Stimulated activated CD8-positive, alpha-beta memory T cell treated with anti-CD3 and anti-CD28 coated beads, Interleukin-15, amount 100 ng/mL, for 1 hour (primary cell): ENCODE results near the gene UGGT2.
"Not testable (repeated sequence)": the region's sequence is repeated elsewhere in the genome, so short reads cannot be mapped to it uniquely, and the experiment has no call there.

Experiments
- DNase-seq: peaks from one replicate; pipeline ENCODE4 v3.0.0-alpha.2; 2020; ENCODE audit warnings: low read depth

The UGGT2 gene

DNA sequence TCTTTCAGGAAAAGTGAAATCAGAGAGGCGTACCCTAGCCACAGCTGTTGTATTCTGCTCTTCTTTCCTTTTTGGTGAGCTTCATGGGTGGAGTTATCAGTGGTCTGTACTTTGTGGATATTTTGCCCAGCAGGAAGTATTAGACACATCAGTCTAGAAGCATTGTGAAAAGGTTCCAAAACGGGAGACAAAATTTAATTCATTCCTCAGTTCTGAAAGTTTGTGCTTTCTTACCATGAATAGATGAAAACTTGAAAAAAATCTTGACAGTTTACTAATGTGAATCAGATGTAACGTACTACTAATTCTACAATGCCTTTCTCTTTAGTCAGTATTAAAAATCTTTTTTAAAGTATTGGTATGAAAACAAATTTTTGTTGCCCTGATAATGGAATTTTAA is 259.4 kb downstream of the UGGT2 start:
- no peak for DNase-seq

DNA sequence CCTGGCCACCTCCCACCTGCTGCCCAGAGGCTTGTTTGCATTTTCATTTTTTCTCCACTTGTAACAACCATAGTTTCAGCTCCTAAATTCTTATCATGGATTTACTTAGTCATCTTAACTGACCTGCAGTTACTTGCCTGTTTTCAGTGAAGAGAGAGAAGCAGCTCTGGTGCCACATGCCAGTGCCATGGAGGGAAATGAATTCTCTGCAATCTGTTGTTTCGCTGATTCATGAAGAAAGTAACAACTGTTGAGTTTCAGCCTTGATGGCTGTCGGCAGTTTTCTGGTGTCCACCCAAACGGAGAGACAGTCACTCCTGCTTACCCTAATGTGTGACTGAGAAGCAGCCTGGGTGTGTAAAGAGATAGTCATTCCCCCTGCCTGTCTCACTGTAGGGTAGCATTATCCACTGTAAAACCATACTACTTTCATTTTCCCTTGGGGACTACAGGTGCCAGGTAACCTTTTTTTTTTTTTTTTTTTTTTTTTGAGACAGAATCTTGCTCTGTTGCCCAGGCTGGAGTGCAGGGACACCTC is 260.1 kb downstream of the UGGT2 start:
- DNase-seq, result no peak

DNA sequence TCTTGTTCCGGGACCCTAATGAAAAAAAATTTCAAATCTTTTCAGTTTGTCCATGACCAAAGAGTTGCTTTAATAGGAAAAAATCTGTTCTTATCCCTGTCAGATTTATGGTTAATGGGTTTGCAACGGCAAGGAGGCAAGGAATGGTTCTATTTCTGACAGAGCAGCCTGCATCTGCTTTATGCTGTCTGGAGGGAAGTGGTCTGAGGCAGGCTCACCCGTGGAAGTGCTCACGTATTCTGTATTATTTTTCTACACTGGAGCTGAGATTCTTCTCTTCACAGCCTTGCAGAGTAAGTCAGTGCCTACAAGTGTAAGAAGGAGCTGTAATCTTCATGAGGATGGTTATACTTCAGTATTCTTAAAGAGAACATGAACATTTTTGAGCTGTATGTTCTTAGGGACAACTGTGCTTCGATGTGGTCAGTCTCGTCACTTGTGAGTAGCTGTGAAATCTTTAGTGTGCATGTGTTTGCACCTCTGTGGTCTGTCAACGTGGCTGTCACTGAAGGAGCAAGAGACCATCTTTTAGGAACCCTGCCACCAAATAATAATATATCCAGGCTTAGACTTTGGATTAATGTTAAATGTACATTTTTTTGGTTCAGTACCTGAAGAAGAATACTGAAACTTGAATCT is 262.0 kb downstream of the UGGT2 start:
- no peak for DNase-seq

DNA sequence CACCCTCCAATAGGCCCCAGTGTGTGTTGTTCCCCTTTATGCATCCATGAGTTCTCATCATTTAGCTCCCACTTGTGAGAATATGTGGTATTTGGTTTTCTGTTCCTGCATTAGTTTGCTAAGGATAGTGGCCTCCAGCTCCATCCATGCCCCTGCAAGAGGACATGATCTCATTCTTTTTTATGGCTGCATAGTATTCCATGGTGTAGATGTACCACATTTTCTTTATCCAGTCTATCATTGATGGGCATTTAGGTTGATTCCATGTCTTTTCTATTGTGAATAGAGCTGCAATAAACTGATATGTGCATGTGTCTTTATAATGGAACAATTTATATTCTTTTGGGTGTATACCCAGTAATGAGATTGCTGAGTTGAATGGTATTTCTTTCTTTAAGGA is 263.9 kb downstream of the UGGT2 start:
- not testable (repeated sequence) for DNase-seq

DNA sequence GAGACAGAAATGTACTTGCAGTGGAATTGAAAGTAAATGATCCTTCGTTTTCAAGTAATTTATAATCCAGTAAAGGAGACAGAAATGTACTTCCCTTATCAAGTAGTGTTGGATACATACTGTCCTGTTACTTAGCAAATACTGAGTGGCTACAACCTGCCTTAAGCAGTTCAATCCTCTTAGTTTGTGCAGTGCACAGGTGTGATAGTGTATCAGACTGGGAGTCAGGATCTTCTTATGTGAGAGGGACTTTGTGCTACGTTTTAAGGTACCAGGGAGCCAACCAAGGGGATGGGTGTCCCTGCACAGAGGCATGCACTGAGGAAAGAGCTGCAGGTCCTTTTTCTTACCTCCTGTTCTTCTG is 265.1 kb downstream of the UGGT2 start:
- no peak for DNase-seq

DNA sequence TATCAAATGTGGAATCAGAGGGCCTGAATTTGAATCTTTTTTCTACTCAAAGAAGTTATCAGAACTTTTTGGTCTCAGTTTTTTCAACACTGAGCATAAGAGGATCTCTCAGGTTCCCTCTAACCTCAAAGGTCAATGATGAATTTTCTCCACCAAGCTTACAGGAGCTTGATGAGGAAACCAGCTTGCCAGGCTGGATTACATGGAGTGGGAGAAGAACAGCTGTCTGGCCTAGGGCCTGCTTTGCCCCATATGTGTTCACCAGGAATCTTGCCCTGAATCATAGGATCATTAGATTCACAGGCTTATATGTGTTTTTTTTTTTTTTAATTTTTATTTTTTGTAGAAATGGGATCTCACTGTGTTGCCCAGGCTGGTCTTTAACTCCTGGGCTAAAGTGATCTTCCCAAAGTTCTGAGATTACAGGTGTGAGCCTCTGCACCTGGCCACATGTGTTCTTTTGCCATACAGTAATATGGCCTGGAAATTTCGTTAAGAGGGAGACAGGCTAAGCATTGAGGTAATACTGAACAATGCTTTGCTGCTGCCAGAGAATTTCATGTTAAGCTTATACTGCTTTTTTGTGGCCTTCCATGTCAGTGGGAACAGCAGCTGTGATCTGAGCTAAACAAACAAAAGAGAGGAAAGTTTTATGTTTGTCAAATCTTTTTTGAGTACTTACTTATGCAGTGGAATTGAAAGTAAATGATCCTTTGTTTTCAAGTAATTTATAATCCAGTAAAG is 265.7 kb downstream of the UGGT2 start:
- no peak for DNase-seq

DNA sequence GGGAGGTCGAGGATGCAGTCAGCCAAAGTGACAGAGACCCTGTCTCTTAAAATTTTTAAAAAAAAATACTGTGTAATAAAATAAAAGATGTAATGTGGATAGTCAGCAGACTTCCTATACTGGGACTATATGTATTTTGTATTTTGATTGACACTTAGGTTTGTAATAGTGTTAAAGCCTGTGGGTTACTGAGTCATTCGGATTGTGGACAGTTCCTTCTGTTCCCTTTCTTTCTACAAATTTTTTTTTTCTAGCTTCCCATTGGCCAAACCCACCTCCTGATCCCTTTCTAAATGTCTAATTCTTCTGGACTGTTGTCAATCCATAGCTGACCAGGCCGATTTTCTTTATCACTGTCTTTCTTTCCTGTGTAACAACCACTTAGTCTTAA is 268.3 kb downstream of the UGGT2 start:
- no peak for DNase-seq

DNA sequence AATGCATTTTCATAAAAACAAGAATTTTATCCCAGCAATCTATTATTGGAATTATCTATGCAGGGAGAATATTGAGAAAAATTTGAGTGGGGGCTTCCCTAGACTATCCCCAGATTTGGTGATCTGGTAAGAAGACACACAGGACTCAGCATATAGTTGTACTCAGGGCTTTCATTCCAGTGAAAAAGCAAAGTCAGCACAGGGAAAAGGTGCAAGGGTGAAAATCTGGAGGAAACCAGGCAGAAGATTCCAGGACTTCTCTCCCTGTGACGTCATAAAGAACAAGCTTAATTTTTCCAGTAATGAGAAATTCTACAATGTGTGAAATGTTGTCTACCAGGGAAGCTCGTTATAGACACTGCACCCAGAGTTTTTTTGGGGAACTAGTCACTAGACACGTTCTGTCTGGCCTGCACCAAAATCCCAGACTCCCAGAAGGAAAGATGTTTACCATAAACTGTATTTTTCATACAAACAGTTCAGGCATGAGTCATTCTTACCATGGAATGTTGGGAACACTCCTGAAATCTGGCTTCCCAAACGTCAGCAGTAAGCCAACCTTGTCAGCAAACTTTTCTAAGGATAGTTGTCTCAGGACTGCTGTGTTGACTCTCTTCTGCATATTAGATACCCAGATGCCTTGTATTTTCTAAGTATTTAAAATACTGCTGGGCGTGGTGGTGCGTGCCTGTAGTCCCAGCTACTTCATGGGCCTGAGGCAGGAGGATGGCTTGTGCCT is 268.9 kb downstream of the UGGT2 start:
- no peak for DNase-seq

DNA sequence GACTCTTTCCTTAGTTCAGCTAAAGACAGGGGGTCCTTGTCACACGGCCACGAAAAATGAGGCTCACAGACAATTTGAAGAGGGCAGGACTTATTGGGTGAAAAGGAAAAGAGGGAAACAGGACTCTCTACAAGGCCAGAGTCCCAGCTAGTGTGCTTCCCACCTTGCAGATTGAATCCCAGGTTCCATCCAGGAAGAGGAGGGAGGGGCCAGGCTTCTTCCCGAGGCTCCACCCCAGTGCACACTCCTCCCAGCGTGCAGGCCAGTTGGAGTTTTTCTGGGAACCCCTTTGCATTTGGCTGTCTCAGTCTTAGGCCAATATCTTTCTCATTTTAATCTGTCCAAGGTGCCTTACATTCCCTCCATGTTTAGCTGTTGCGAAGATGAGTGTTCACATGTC is 269.5 kb downstream of the UGGT2 start:
- DNase-seq, result no peak

DNA sequence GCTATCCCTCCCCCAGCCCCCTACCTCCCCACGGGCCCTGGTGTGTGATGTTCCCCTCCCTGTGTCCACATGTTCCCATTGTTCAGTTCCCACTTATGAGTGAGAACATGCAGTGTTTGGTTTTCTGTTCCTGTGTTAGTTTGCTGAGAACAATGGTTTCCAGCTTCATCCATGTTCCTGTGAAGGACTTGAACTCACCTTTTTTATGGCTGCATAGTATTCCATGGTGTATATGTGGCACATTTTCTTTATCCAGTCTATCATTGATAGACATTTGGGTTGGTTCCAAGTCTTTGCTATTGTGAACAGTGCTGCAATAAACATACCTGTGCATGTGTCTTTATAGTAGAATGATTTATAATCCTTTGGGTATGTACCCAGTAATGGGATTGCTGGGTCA is 271.3 kb downstream of the UGGT2 start:
- not testable (repeated sequence) for DNase-seq

DNA sequence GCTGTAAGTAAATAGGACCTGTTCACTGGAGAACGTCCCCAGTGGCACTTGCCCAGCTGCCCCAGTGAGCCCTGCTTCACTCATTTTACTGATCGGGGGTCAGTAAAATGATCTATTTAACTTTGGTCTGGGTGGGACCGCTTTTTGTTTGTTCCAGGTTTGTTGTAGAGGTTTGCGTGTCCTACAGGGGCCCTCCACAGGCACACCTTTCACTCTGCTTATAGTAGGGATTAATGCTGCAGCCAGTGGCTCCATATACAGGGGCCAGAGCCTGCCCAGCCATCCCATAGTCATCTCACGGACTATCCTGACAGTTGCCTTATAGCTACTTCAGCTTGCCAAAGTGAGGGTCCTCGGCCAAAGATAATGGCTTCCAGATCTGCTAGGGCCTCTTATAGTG is 272.2 kb downstream of the UGGT2 start:
- DNase-seq, result no peak

DNA sequence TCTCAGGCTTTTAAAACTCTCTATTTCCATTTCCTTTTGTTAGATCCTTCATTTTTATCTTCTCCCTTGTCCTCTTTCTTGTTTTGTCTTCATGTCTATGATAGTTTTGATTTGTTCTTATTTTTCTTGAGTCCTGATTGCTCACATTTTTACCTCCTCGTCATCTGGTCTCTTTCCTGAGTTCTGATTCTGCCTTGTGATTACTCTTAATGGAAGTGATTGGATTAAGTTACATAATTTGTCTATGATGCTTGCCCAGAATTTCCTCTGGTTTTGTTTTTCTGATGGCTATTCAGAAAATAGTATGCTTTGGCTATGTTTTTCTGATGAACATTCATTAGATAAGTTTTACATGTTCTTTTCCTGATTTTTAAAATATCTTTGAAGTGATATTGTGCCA is 273.7 kb downstream of the UGGT2 start:
- DNase-seq, result no peak

DNA sequence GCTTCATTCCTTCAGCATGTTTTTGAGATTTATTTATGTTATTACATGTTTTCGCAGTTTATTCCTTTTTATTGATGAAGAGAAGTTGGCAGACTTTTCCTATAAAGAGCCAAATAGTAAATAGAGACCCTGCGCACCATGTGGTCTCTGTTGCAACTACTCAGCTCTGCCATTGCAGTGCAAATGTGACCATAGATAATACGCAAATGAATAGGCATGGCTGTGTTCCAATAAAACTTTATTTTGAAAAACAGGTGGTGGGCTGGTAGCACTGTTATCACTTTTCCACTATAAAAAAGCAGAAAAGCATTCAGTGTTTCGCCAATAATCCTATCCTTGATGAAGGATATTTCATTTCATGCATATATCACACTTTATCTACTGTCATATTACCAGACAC is 281.3 kb downstream of the UGGT2 start:
- no peak for DNase-seq

DNA sequence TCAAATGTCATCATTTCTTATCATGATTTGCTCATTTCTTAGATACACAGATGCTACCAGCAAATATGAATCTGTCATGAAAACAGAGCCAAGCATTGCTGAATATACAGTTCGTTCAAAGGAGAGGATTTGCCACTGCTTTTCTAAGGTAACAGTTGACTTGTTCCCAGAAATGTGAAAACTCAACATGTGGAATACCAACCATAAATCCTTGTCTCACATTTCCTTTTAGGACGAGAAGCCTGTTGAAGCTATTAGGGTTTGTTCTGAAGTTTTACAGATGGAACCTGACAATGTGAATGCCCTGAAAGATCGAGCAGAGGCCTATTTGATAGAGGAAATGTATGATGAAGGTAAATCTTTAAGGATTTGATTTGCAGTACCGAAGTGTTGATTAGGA is 289.6 kb downstream of the UGGT2 start:
- DNase-seq, result no peak

DNA sequence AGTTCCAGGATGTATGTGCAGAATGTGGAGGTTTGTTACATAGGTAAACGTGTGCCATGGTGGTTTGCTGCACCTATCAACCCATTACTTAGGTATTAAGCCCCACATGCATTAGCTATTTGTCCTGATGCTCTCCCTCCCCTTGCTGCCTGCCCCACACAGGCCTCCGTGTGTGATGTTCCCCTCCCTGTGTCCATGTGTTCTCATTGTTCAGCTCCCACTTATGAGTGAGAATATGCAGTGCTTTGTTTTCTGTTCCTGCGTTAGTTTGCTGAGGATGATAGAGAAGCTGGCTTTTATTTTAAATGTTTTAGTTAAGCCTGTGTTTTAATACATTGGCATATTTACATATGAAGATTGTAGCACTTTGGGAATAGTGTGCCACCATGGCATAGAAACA is 290.6 kb downstream of the UGGT2 start:
- DNase-seq, result not testable (repeated sequence)

DNA sequence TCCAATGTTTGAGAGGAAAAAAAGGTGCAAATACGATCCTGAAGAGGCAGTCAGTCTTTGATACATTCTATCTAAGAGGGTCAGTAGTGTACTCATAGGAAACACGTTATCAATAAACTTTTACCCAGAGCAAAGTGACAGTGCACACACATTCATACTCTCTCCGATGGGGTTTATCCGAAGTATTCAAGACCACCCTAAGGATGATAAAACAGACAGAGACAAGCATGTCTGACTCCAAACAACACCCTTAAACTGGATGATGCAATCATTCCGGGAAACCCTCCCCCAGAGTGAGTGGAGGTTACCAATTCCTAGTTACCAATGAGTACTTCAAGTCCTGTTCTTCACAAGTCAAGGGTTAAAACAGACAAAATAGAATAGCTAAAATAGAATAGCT is 297.1 kb downstream of the UGGT2 start:
- no peak for DNase-seq

DNA sequence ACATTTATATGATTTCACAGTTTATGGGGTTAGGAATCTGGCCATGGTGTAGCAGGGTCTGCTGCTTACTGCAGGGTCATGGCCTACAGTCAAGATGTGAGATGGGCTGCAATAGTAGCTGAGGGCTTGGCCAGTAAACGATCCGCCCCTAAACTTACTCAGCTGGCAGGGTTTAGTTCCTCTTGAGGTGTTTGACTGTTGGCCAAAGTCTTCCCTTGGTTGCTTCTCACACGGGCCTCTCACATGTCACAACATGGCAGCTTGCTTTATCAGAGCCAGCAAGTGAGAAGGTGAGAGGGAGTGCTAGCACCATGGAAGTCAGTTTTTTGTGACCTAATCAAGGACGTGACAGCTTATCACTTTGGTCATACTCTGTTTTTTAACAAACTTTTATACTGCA is 299.1 kb downstream of the UGGT2 start:
- DNase-seq, result no peak

DNA sequence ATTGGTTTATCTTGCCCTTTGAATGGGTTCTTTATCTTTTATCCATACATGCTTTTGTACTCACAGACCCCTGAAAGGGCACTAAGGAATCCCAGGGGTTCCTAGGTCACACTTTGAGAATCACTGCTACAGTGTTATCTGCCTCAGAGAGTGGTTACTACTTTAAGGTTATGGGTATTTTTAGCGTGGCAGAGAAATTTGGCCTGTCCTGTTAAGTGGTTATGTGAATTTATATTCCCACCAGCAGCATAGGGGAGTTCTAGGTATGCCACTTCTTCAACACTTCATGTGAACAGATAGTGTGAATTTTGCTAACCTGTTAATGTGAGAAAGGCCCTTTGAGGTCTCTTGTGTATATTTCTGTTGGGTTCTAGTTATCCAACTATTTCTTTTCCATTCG is 300.5 kb downstream of the UGGT2 start:
- no peak for DNase-seq
